HepG2 (cell line): ENCODE measurements around the gene SAMD4A. TPM values are rescaled to one million over a fixed set of nuclear protein-coding genes. Genes with fewer than 3 reads are reported as not detected.
A peak's percentile ranks its signal among the peaks of the same experiment; 100 is the strongest.

Experiments
- HDAC6 ChIP-seq: fragments of 200-600 bp; sonication (generic); IDR thresholded peaks from 2 replicates; pipeline ENCODE4 v1.7.0; 2017; ENCODE audit warnings: mild to moderate bottlenecking, antibody characterized with exemption, low read length, low read depth
- ISX ChIP-seq: sonication (generic); formaldehyde crosslinking; conservative IDR thresholded peaks from 2 replicates; pipeline ENCODE4 v1.5.0; 2020; ENCODE audit warnings: missing genetic modification reagents
- POLR2AphosphoS5 ChIP-seq: IDR thresholded peaks from 2 replicates; pipeline ENCODE4 v1.6.1; 2012; ENCODE audit warnings: low read depth, low read length
- RCOR2 ChIP-seq: IDR thresholded peaks from 2 replicates; pipeline ENCODE4 v1.6.1; 2016; ENCODE audit warnings: missing biosample characterization, missing genetic modification reagents
- SAP130 ChIP-seq: IDR thresholded peaks from 2 replicates; pipeline ENCODE4 v1.6.1; 2016; ENCODE audit warnings: low read depth
- SOX6 ChIP-seq, 2 experiments: fragments of 450-650 bp in 1 of 2; sonication (generic) in 1 of 2; formaldehyde crosslinking in 1 of 2; IDR thresholded peaks; 2 replicates each; pipeline versions ENCODE4 v1.4.0 to v1.6.1; 2017 to 2020; ENCODE audit warnings: antibody characterized with exemption in 1 of 2, mild to moderate bottlenecking in 1 of 2, missing genetic modification reagents in 1 of 2
- ZNF256 ChIP-seq: sonication (generic); formaldehyde crosslinking; conservative IDR thresholded peaks from 2 replicates; pipeline ENCODE4 v1.4.0; 2020; ENCODE audit warnings: missing genetic modification reagents
- ZNF260 ChIP-seq: sonication (generic); formaldehyde crosslinking; IDR thresholded peaks from 2 replicates; pipeline ENCODE4 v1.4.0; 2020; ENCODE audit warnings: missing genetic modification reagents, low read depth, mild to moderate bottlenecking, borderline replicate concordance
- ZNF543 ChIP-seq: sonication (generic); formaldehyde crosslinking; IDR thresholded peaks from 2 replicates; pipeline ENCODE4 v1.4.0; 2020; ENCODE audit warnings: mild to moderate bottlenecking, missing genetic modification reagents
- polyA plus RNA-seq, 8 experiments: library from polyadenylated mRNA; depleted of rRNA in 3 of 8; stranded (reverse) in 7 of 8; unstranded in 1 of 8; fragments of >200 nt; fragmentation: Illumina TruSeq in 4 of 8; extraction: Trizol in 4 of 8; gene quantifications; 2 replicates each; pipeline versions ENCODE4 v1.2.1 to v1.2.3, GENCODE V29; 2011 to 2016; ENCODE audit warnings: low read depth in 4 of 8, missing spikeins in 1 of 8, mixed read lengths in 1 of 8; ENCODE audit not compliant: insufficient read depth in 1 of 8
- total RNA-seq, 5 experiments: library from RNA; depleted of rRNA; stranded (reverse); fragments of >200 nt; fragmentation: Illumina TruSeq; extraction: Trizol; gene quantifications; 2 replicates each; pipeline ENCODE4 v1.2.3, GENCODE V29; 2016; ENCODE audit warnings: low read depth in 1 of 5
- TF ChIP-seq, protein P1 (sequence below): sonication (generic); formaldehyde crosslinking; IDR thresholded peaks from 2 replicates; pipeline ENCODE4 v1.4.0; 2020; ENCODE audit warnings: mild to moderate bottlenecking, missing genetic modification reagents
- TF ChIP-seq, protein P2 (sequence below): sonication (generic); formaldehyde crosslinking; conservative IDR thresholded peaks from 2 replicates; pipeline ENCODE4 v1.8.0; 2022; ENCODE audit warnings: mild to moderate bottlenecking, moderate library complexity, missing genetic modification reagents
- TF ChIP-seq, protein P3 (sequence below): sonication (generic); formaldehyde crosslinking; IDR thresholded peaks from 2 replicates; pipeline ENCODE4 v1.5.1; 2020; ENCODE audit warnings: missing genetic modification reagents, mild to moderate bottlenecking, borderline replicate concordance
- TF ChIP-seq, protein P4 (sequence below): sonication (generic); formaldehyde crosslinking; IDR thresholded peaks from 2 replicates; pipeline ENCODE4 v1.5.1; 2020; ENCODE audit warnings: missing genetic modification reagents, mild to moderate bottlenecking, borderline replicate concordance
- TF ChIP-seq, protein P5 (sequence below): sonication (generic); formaldehyde crosslinking; IDR thresholded peaks from 2 replicates; pipeline ENCODE4 v1.8.0; 2022; ENCODE audit warnings: mild to moderate bottlenecking, missing genetic modification reagents
- TF ChIP-seq, protein P6 (sequence below): sonication (generic); formaldehyde crosslinking; IDR thresholded peaks from 2 replicates; pipeline ENCODE4 v1.5.1; 2020; ENCODE audit warnings: mild to moderate bottlenecking, missing genetic modification reagents, borderline replicate concordance

Gene SAMD4A
- total and polyA plus RNA-seq, 2 of the 13 experiments (the other 11 are each of a cell fraction or from before 2014, with no cell fraction given), result 11.8 to 13.0 TPM

DNA sequence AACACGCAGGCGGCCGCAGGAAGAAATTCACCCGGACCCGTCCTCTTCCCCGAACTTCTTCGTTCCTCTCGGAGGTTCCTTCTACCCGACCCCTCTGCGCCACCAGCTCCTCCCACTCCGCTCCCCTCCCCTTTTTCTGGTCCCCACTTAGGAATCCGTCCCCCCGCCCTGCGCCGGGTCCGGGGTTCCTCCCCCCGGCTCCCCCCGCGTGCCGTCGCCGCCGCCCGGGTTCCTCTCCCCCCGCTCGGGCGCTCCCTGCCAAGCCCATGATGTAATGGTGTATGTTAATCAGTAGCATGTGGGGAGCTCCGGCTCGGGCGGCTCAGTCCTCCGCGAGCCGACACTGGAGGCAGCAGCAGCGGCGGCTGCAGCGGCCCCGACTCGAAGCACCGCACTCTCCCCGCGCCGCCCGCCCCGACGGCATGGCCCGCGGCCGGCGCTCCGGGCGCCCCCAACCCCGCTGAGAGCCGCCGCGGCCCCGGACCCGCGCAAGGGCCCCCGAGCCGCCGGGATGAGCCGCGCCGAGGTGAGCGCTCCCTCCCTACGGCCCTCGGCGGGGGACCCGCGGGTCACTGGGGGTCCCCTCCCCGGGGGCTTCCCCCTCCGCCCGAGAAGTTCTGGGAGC lies 1.0 kb upstream of the SAMD4A start (continued):
- TF ChIP-seq, protein P1, sequence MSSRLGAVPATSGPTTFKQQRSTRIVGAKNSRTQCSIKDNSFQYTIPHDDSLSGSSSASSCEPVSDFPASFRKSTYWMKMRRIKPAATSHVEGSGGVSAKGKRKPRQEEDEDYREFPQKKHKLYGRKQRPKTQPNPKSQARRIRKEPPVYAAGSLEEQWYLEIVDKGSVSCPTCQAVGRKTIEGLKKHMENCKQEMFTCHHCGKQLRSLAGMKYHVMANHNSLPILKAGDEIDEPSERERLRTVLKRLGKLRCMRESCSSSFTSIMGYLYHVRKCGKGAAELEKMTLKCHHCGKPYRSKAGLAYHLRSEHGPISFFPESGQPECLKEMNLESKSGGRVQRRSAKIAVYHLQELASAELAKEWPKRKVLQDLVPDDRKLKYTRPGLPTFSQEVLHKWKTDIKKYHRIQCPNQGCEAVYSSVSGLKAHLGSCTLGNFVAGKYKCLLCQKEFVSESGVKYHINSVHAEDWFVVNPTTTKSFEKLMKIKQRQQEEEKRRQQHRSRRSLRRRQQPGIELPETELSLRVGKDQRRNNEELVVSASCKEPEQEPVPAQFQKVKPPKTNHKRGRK, result no peak
- peak; percentile 70 for TF ChIP-seq POLR2AphosphoS5
- TF ChIP-seq, protein P2, sequence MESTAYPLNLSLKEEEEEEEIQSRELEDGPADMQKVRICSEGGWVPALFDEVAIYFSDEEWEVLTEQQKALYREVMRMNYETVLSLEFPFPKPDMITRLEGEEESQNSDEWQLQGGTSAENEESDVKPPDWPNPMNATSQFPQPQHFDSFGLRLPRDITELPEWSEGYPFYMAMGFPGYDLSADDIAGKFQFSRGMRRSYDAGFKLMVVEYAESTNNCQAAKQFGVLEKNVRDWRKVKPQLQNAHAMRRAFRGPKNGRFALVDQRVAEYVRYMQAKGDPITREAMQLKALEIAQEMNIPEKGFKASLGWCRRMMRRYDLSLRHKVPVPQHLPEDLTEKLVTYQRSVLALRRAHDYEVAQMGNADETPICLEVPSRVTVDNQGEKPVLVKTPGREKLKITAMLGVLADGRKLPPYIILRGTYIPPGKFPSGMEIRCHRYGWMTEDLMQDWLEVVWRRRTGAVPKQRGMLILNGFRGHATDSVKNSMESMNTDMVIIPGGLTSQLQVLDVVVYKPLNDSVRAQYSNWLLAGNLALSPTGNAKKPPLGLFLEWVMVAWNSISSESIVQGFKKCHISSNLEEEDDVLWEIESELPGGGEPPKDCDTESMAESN (CRISPR knock-in tag), result peak; percentile 66; the same call in 1 of the 2 replicates
- no peak for TF ChIP-seq SOX6 (IDR thresholded peaks at IDR 0.05)
- TF ChIP-seq SOX6 (CRISPR knock-in tag; IDR thresholded peaks at IDR 0.05), result no peak
- no peak for TF ChIP-seq ISX (CRISPR knock-in tag)
- TF ChIP-seq ZNF256 (CRISPR knock-in tag), result no peak
- TF ChIP-seq SAP130 (CRISPR knock-in tag), result peak; percentile 87
- TF ChIP-seq, protein P3, sequence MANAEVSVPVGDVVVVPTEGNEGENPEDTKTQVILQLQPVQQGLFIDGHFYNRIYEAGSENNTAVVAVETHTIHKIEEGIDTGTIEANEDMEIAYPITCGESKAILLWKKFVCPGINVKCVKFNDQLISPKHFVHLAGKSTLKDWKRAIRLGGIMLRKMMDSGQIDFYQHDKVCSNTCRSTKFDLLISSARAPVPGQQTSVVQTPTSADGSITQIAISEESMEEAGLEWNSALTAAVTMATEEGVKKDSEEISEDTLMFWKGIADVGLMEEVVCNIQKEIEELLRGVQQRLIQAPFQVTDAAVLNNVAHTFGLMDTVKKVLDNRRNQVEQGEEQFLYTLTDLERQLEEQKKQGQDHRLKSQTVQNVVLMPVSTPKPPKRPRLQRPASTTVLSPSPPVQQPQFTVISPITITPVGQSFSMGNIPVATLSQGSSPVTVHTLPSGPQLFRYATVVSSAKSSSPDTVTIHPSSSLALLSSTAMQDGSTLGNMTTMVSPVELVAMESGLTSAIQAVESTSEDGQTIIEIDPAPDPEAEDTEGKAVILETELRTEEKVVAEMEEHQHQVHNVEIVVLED (CRISPR knock-in tag), result peak; percentile 54; the same call in 1 of the 2 replicates
- no peak for TF ChIP-seq HDAC6
- TF ChIP-seq, protein P4, sequence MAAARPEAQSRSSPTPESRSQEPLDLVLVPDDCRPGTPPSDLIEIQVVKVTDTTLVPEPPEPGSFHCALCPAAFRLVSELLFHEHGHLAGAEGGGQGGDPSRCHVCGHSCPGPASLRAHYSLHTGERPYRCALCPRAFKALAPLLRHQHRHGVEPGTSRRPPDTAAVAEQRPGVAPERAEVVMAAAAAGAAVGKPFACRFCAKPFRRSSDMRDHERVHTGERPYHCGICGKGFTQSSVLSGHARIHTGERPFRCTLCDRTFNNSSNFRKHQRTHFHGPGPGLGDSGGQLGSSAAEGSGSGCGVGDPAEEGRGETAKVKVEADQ, result no peak
- no peak; the same call in 1 of the 2 replicates for TF ChIP-seq ZNF543 (CRISPR knock-in tag)
- TF ChIP-seq ZNF260 (CRISPR knock-in tag), result no peak
- TF ChIP-seq, protein P5, sequence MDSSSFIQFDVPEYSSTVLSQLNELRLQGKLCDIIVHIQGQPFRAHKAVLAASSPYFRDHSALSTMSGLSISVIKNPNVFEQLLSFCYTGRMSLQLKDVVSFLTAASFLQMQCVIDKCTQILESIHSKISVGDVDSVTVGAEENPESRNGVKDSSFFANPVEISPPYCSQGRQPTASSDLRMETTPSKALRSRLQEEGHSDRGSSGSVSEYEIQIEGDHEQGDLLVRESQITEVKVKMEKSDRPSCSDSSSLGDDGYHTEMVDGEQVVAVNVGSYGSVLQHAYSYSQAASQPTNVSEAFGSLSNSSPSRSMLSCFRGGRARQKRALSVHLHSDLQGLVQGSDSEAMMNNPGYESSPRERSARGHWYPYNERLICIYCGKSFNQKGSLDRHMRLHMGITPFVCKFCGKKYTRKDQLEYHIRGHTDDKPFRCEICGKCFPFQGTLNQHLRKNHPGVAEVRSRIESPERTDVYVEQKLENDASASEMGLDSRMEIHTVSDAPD (CRISPR knock-in tag), result no peak
- TF ChIP-seq, protein P6, sequence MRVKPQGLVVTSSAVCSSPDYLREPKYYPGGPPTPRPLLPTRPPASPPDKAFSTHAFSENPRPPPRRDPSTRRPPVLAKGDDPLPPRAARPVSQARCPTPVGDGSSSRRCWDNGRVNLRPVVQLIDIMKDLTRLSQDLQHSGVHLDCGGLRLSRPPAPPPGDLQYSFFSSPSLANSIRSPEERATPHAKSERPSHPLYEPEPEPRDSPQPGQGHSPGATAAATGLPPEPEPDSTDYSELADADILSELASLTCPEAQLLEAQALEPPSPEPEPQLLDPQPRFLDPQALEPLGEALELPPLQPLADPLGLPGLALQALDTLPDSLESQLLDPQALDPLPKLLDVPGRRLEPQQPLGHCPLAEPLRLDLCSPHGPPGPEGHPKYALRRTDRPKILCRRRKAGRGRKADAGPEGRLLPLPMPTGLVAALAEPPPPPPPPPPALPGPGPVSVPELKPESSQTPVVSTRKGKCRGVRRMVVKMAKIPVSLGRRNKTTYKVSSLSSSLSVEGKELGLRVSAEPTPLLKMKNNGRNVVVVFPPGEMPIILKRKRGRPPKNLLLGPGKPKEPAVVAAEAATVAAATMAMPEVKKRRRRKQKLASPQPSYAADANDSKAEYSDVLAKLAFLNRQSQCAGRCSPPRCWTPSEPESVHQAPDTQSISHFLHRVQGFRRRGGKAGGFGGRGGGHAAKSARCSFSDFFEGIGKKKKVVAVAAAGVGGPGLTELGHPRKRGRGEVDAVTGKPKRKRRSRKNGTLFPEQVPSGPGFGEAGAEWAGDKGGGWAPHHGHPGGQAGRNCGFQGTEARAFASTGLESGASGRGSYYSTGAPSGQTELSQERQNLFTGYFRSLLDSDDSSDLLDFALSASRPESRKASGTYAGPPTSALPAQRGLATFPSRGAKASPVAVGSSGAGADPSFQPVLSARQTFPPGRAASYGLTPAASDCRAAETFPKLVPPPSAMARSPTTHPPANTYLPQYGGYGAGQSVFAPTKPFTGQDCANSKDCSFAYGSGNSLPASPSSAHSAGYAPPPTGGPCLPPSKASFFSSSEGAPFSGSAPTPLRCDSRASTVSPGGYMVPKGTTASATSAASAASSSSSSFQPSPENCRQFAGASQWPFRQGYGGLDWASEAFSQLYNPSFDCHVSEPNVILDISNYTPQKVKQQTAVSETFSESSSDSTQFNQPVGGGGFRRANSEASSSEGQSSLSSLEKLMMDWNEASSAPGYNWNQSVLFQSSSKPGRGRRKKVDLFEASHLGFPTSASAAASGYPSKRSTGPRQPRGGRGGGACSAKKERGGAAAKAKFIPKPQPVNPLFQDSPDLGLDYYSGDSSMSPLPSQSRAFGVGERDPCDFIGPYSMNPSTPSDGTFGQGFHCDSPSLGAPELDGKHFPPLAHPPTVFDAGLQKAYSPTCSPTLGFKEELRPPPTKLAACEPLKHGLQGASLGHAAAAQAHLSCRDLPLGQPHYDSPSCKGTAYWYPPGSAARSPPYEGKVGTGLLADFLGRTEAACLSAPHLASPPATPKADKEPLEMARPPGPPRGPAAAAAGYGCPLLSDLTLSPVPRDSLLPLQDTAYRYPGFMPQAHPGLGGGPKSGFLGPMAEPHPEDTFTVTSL (CRISPR knock-in tag), result 0 out of 2 replicates have a peak, but pooled peaks have one; percentile 10
- no peak for TF ChIP-seq RCOR2 (CRISPR knock-in tag)
